GM23248 (cell line): ENCODE measurements around the gene NBEA. TPM values are rescaled to one million over a fixed set of nuclear protein-coding genes. Genes with fewer than 3 reads are reported as not detected.

ENCODE experiments used
- DNase-seq: peaks from one replicate; pipeline ENCODE4 v3.0.0-alpha.2; 2015
- H2AFZ ChIP-seq: fragments of 200-600 bp; sonication (generic); 2 replicates; pipeline ENCODE4 v1.6.1; 2016; ENCODE audit warnings: antibody characterized with exemption
- H3F3A ChIP-seq: fragments of 200-600 bp; sonication (generic); 2 replicates; pipeline ENCODE4 v1.6.1; 2016; ENCODE audit warnings: mild to moderate bottlenecking, antibody characterized with exemption, mixed run types; ENCODE audit not compliant: insufficient read depth
- H3K27ac ChIP-seq: fragments of 200-600 bp; sonication (generic); 2 replicates; pipeline ENCODE4 v1.5.1; 2016; ENCODE audit warnings: mild to moderate bottlenecking
- H3K27me3 ChIP-seq: fragments of 200-600 bp; sonication (generic); replicated peaks from 2 replicates; pipeline ENCODE4 v1.6.1; 2016; ENCODE audit warnings: mild to moderate bottlenecking; ENCODE audit not compliant: insufficient read depth
- H3K36me3 ChIP-seq: fragments of 200-600 bp; sonication (generic); 2 replicates; pipeline ENCODE4 v1.6.1; 2016; ENCODE audit warnings: low read depth, mild to moderate bottlenecking
- H3K4me1 ChIP-seq: fragments of 200-600 bp; sonication (generic); 2 replicates; pipeline ENCODE4 v1.6.1; 2016; ENCODE audit warnings: mild to moderate bottlenecking; ENCODE audit not compliant: insufficient read depth
- H3K4me2 ChIP-seq: fragments of 200-600 bp; sonication (generic); one replicate; pipeline ENCODE4 v1.6.1; 2016; ENCODE audit warnings: mild to moderate bottlenecking; ENCODE audit not compliant: unreplicated experiment
- H3K4me3 ChIP-seq: fragments of 200-600 bp; sonication (generic); 2 replicates; pipeline ENCODE4 v1.5.1; 2016; ENCODE audit warnings: mild to moderate bottlenecking
- H3K79me2 ChIP-seq: fragments of 200-600 bp; sonication (generic); 2 replicates; pipeline ENCODE4 v1.6.1; 2016; ENCODE audit warnings: mild to moderate bottlenecking; ENCODE audit not compliant: insufficient read depth
- H3K9ac ChIP-seq: fragments of 200-600 bp; sonication (generic); 2 replicates; pipeline ENCODE4 v1.6.1; 2016; ENCODE audit warnings: mild to moderate bottlenecking
- H3K9me2 ChIP-seq: fragments of 200-600 bp; sonication (generic); 2 replicates; pipeline ENCODE4 v1.6.1; 2016; ENCODE audit warnings: mixed run types, mild to moderate bottlenecking, moderate library complexity; ENCODE audit not compliant: insufficient read depth
- H3K9me3 ChIP-seq: fragments of 200-600 bp; sonication (generic); one replicate; pipeline ENCODE4 v1.6.1; 2017; ENCODE audit warnings: low read depth
- H4K20me1 ChIP-seq: fragments of 200-600 bp; sonication (generic); 2 replicates; pipeline ENCODE4 v1.6.0; 2016; ENCODE audit not compliant: insufficient read depth
- EZH2 ChIP-seq: fragments of 200-600 bp; sonication (generic); IDR thresholded peaks from 2 replicates; pipeline ENCODE4 v1.6.1; 2018; ENCODE audit warnings: antibody characterized with exemption, mild to moderate bottlenecking; ENCODE audit not compliant: insufficient read depth, poor library complexity, severe bottlenecking
- EZH2phosphoT487 ChIP-seq: fragments of 200-600 bp; sonication (generic); IDR thresholded peaks from 2 replicates; pipeline ENCODE4 v1.6.1; 2018; ENCODE audit warnings: antibody characterized with exemption, moderate library complexity, mild to moderate bottlenecking, low read depth; ENCODE audit not compliant: insufficient read depth
- WGBS, 2 experiments: methylation state at CpG; one replicate each; pipeline ENCODE4 v1.1.6; 2015 to 2017; ENCODE audit warnings: low lambda C conversion rate in 2 of 2, low coverage in 1 of 2; ENCODE audit errors: missing lambda C conversion rate in 2 of 2; 5-methylcytosine and 5-hydroxymethylcytosine counted together
- in situ Hi-C: fragments of 300-500 bp; cut with MboI; formaldehyde crosslinking; loops from 2 replicates; pipeline ENCODE4 v1.15.0; 2020
- polyA plus RNA-seq: library from polyadenylated mRNA; unstranded; fragments of >200 nt; fragmentation: Nextera tagmentation; extraction: Ambion mirVana; gene quantifications from 2 replicates; pipeline ENCODE4 v1.2.1, GENCODE V29; 2016
- total RNA-seq: library from RNA; depleted of rRNA; stranded (reverse); fragments of >200 nt; shearing (Covaris generic); gene quantifications from 2 replicates; pipeline ENCODE4 v1.2.3, GENCODE V29; 2014

NBEA gene
- total and polyA plus RNA-seq, 2 experiments from 2014 or later = 1.9 to 3.7 TPM

DNA sequence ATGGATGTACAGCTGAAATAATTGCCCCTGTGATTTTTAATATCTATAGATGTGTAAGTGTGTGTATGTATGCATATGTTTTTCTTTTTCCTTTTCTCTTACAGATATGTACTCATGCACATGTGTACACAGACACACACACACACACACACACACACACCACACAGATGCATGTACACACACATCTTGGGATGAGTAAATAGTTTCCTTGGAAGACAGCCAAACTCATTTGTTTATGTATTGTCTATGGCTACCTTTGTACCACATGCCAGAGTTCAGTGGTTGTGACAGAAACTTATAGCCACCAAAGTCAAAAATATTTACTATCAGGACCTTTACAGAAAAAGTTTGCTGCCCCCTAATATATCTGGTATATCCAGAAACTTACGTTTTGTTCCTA, 341.8 kb downstream of the NBEA start:
- H3K27ac ChIP-seq = no peak overlapping the region
- no peak overlapping the region for H3K4me2 ChIP-seq
- H3K9ac ChIP-seq = no peak overlapping the region
- H3K79me2 ChIP-seq = no peaks in the 10 kb centered on the region
- no peaks in the 10 kb centered on the region for H3K36me3 ChIP-seq
- peak; percentile 15 for DNase-seq
- TF ChIP-seq EZH2phosphoT487 (no peak), EZH2 (no peak)
- H3K4me3 ChIP-seq = no peak overlapping the region
- no peaks in the 10 kb centered on the region for H3K9me3 ChIP-seq
- H4K20me1 ChIP-seq = no peaks in the 10 kb centered on the region
- 57 to 74% methylated on average over 1 of the region's 1 CpG for WGBS, 2 experiments
- H2AFZ ChIP-seq = no peak overlapping the region
- no peaks in the 10 kb centered on the region for H3K4me1 ChIP-seq
- in situ Hi-C loops = no loop called here
- no peaks in the 10 kb centered on the region for H3K9me2 ChIP-seq
- H3K27me3 ChIP-seq = no peaks in the 10 kb centered on the region
- H3F3A ChIP-seq = no peaks in the 10 kb centered on the region

DNA sequence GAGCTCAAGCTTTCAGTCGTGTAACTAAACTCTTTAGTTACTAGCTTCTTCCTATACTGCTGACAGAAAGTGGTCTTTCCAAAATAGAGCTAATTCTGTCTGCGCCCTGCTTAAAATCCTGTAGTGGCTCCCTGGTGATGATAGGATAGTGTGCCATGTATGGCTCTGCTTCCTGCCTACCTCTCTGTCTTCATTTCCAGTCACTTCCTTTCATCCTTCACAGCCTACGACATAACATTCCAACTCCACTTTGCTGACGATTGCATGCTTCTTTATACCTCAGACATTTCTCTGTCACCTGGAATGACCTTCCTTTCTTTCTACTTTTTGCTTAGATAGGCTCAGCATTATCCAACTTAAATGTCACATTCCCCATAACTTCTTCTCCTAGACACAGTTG, 343.6 kb downstream of the NBEA start:
- no peaks in the 10 kb centered on the region for H3K4me1 ChIP-seq
- H3K9me2 ChIP-seq = no peaks in the 10 kb centered on the region
- H3K9ac ChIP-seq = no peak overlapping the region
- H3K9me3 ChIP-seq = no peaks in the 10 kb centered on the region
- H3K36me3 ChIP-seq = no peaks in the 10 kb centered on the region
- H3K79me2 ChIP-seq = no peaks in the 10 kb centered on the region
- H3K4me3 ChIP-seq = no peak overlapping the region
- H4K20me1 ChIP-seq = no peaks in the 10 kb centered on the region
- no peaks in the 10 kb centered on the region for H3K27me3 ChIP-seq
- H3K27ac ChIP-seq = no peak overlapping the region
- WGBS, 2 experiments = 54 to 55% methylated on average over 4 of the region's 4 CpGs
- H2AFZ ChIP-seq = no peak overlapping the region
- no peak for TF ChIP-seq EZH2
- no peak for TF ChIP-seq EZH2phosphoT487
- no peak for DNase-seq
- no peak overlapping the region for H3K4me2 ChIP-seq
- no peaks in the 10 kb centered on the region for H3F3A ChIP-seq
- in situ Hi-C loops = no loop called here

- Histone ChIP-seq H3F3A (no peaks in the 10 kb centered on the region), H3K36me3 (no peaks in the 10 kb centered on the region), H4K20me1 (no peaks in the 10 kb centered on the region), H3K9me2 (no peaks in the 10 kb centered on the region), H3K4me2 (no peak overlapping the region), H2AFZ (no peak overlapping the region), H3K9ac (no peak overlapping the region), H3K9me3 (no peaks in the 10 kb centered on the region), H3K27ac (no peak overlapping the region), H3K27me3 (no peaks in the 10 kb centered on the region), H3K4me3 (no peak overlapping the region), H3K79me2 (no peaks in the 10 kb centered on the region), H3K4me1 (no peaks in the 10 kb centered on the region)
- in situ Hi-C loops = no loop called here
- TF ChIP-seq EZH2 (no peak), EZH2phosphoT487 (no peak)
- DNase-seq = no peak
- 86 to 95% methylated on average over 1 of the region's 1 CpG for WGBS, 2 experiments
Observed at GRCh38 chr13:35292329-35292728, 350.3 kb downstream of the NBEA start.

DNA sequence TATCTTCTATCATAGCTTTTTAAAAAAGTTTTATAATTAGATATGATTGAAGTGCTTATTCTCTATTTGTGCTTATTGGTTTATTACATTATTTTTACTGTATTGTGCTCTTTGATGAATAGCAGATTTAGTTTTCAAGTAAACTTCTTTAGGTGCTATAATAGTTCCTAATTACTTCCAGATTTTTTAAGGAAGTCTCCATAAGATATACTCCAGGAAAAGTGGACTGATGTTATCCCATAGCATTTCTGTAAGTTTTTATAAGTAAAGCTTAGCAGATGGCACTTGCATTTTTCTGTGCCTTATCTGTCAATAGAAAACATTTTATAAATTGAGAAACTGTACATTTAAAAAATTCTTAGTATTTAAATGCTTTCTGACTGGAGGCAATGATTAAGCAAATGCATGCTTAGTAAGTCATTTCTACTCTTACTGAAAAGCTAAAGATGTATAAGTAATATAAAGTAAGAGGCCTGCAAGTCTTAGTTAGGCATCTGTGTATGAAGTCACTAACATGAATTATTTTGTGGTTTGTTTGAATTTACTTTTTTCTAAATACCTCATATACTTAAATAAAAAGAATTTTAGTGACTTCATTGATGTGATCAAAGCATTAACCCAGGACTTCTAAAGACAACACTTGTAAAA, 351.6 kb downstream of the NBEA start:
- no peaks in the 10 kb centered on the region for H3K36me3 ChIP-seq
- H3K4me2 ChIP-seq = no peak overlapping the region
- TF ChIP-seq EZH2phosphoT487 (no peak), EZH2 (no peak)
- H3K27me3 ChIP-seq = no peaks in the 10 kb centered on the region
- H2AFZ ChIP-seq = no peak overlapping the region
- H3K79me2 ChIP-seq = no peaks in the 10 kb centered on the region
- H3K4me3 ChIP-seq = no peak overlapping the region
- no peaks in the 10 kb centered on the region for H3K9me3 ChIP-seq
- no peak overlapping the region for H3K27ac ChIP-seq
- peak; percentile 0 for DNase-seq
- in situ Hi-C loops = no loop called here
- no peaks in the 10 kb centered on the region for H3K9me2 ChIP-seq
- no peaks in the 10 kb centered on the region for H3F3A ChIP-seq
- H3K4me1 ChIP-seq = no peaks in the 10 kb centered on the region
- H3K9ac ChIP-seq = no peak overlapping the region
- no peaks in the 10 kb centered on the region for H4K20me1 ChIP-seq

DNA sequence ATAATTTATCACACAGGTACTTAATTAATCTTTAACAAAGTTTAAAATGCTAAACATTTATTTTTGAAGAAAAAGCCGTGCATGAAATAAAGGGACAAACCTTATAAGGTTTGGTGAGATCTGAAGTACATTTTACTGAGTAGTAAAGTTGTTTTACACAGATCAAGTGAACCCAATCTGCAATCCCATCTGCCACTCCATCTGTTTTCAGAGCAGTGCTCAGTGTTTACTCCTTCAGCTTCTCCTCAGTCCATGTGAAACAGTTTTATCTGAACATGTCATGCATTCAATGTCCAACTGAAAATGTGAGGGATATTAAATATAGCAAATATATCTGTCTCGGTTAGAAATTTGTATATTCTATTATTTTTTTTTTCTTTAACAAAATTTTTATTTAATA, 367.6 kb downstream of the NBEA start:
- H3K9me3 ChIP-seq = no peaks in the 10 kb centered on the region
- H4K20me1 ChIP-seq = no peaks in the 10 kb centered on the region
- 67 to 77% methylated on average over 2 of the region's 2 CpGs for WGBS, 2 experiments
- no peaks in the 10 kb centered on the region for H3K27me3 ChIP-seq
- no peaks in the 10 kb centered on the region for H3K4me1 ChIP-seq
- no peak overlapping the region for H3K9ac ChIP-seq
- H2AFZ ChIP-seq = no peak overlapping the region
- no peak for DNase-seq
- in situ Hi-C loops = no loop called here
- H3K79me2 ChIP-seq = no peaks in the 10 kb centered on the region
- TF ChIP-seq EZH2 (no peak), EZH2phosphoT487 (no peak)
- H3K9me2 ChIP-seq = no peaks in the 10 kb centered on the region
- no peak overlapping the region for H3K4me2 ChIP-seq
- H3F3A ChIP-seq = no peaks in the 10 kb centered on the region
- no peaks in the 10 kb centered on the region for H3K36me3 ChIP-seq
- no peak overlapping the region for H3K4me3 ChIP-seq
- no peak overlapping the region for H3K27ac ChIP-seq
